ENCODE data around the gene COL6A5. TPM values are rescaled to one million over a fixed set of nuclear protein-coding genes. Genes with fewer than 3 reads are reported as not detected.

Gene COL6A5
- total RNA-seq, 1 experiment from 2014 or later = not detected

GRCh38 chr3:130374908-130375307, 29.4 kb downstream of the COL6A5 start:
- Histone ChIP-seq H3K27ac (ENCODE audit: low read depth, low read length) (no peak overlapping the region), H2AFZ (ENCODE audit: low read depth, low read length, poor library complexity, severe bottlenecking) (no peak overlapping the region), H3K4me1 (ENCODE audit: control insufficient read depth in 1 of 2, insufficient read depth in 2 of 2, low read length in 2 of 2) (no peaks in the 10 kb centered on the region), H3K4me2 (ENCODE audit: low read length) (no peak overlapping the region), H3K9me2 (ENCODE audit: insufficient read depth) (no peaks in the 10 kb centered on the region), H3K9me3 (ENCODE audit: control insufficient read depth in 1 of 2, insufficient read depth in 1 of 2, low read depth in 1 of 2, low read length in 2 of 2) (no peaks in the 10 kb centered on the region), H3K27me3 (ENCODE audit: insufficient read depth, low read length) (peaks cover 27% of the 10 kb centered on the region; the same call in 1 of the 2 replicates), H4K20me1 (ENCODE audit: insufficient read depth) (no peaks in the 10 kb centered on the region), H3K36me3 (ENCODE audit: control insufficient read depth in 1 of 2, insufficient read depth in 2 of 2, low read length in 2 of 2) (no peaks in the 10 kb centered on the region), H3K9ac (ENCODE audit: low read length) (no peak overlapping the region), H3K79me2 (ENCODE audit: insufficient read depth, low read length) (no peaks in the 10 kb centered on the region), H3K4me3 (replicated peaks in 1 of 2; ENCODE audit: low read depth in 1 of 2, low read length in 2 of 2) (no peak overlapping the region)
- intact Hi-C loops (cut with micrococcal nuclease) = no loop called here
- BruUV-seq (replicated peaks) = no TSS peak
- ChIA-PET CTCF (no interaction called here), RAD21 (ENCODE audit: low non-redundant PET in 1 of 2, low total read pairs in 2 of 2, uncharacterized antibody in 2 of 2, unreplicated experiment in 2 of 2) (no interaction called here), POLR2A (no interaction called here)
- TF ChIP-seq EGR1 (IDR thresholded peaks at IDR 0.05; ENCODE audit: low read depth) (no peak), ZBTB33 (IDR thresholded peaks at IDR 0.05; ENCODE audit: extremely low read depth, insufficient replicate concordance, low read length) (no peak), EZH2 (IDR thresholded peaks at IDR 0.05) (no peak), FOSL1 (IDR thresholded peaks at IDR 0.05; ENCODE audit: low read depth) (no peak), TCF7L2 (IDR thresholded peaks at IDR 0.05; ENCODE audit: borderline replicate concordance, extremely low read depth, insufficient read depth, insufficient read length) (no peak), POLR2A (IDR thresholded peaks at IDR 0.05; ENCODE audit: borderline replicate concordance, extremely low read depth, insufficient read depth, insufficient read length) (no peak), POLR2AphosphoS5 (IDR thresholded peaks at IDR 0.05; ENCODE audit: low read depth, low read length) (no peak), REST (IDR thresholded peaks at IDR 0.05; ENCODE audit: low read depth) (no peak), CTCF (IDR thresholded peaks at IDR 0.05 in 2 of 3, conservative IDR thresholded peaks at IDR 0.05 in 1 of 3; ENCODE audit: borderline replicate concordance in 1 of 3, insufficient read depth in 1 of 3, low read depth in 2 of 3, low read length in 2 of 3) (no peak), ZFX (IDR thresholded peaks at IDR 0.05) (no peak), EZH2phosphoT487 (IDR thresholded peaks at IDR 0.05; ENCODE audit: borderline replicate concordance) (no peak), JUND (IDR thresholded peaks at IDR 0.05) (no peak)
- DNase-seq (ENCODE audit: low read depth, low spot score) (no peak), ATAC-seq (no peak)
